ENCODE data around the gene SUFU.

SUFU gene

GRCh38 chr10:102485093-102485784, 18.5 kb upstream of the SUFU start:
- H3K36me3 ChIP-seq (ENCODE audit: control insufficient read depth, insufficient read depth, low read length): peaks cover 46% of the 10 kb centered on the region
- TF ChIP-seq, protein P1, sequence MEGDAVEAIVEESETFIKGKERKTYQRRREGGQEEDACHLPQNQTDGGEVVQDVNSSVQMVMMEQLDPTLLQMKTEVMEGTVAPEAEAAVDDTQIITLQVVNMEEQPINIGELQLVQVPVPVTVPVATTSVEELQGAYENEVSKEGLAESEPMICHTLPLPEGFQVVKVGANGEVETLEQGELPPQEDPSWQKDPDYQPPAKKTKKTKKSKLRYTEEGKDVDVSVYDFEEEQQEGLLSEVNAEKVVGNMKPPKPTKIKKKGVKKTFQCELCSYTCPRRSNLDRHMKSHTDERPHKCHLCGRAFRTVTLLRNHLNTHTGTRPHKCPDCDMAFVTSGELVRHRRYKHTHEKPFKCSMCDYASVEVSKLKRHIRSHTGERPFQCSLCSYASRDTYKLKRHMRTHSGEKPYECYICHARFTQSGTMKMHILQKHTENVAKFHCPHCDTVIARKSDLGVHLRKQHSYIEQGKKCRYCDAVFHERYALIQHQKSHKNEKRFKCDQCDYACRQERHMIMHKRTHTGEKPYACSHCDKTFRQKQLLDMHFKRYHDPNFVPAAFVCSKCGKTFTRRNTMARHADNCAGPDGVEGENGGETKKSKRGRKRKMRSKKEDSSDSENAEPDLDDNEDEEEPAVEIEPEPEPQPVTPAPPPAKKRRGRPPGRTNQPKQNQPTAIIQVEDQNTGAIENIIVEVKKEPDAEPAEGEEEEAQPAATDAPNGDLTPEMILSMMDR (IDR thresholded peaks at IDR 0.05; ENCODE audit: insufficient read depth, low read length, poor library complexity, severe bottlenecking): no peak
- no peaks in the 10 kb centered on the region for H3K27me3 ChIP-seq (replicated peaks; ENCODE audit: control insufficient read depth, insufficient read depth, low read length)
- H3K4me3 ChIP-seq (replicated peaks; ENCODE audit: low read depth, low read length): no peak overlapping the region
- DNase-seq (ENCODE audit: extremely low read depth, insufficient read length): no peak

DNA sequence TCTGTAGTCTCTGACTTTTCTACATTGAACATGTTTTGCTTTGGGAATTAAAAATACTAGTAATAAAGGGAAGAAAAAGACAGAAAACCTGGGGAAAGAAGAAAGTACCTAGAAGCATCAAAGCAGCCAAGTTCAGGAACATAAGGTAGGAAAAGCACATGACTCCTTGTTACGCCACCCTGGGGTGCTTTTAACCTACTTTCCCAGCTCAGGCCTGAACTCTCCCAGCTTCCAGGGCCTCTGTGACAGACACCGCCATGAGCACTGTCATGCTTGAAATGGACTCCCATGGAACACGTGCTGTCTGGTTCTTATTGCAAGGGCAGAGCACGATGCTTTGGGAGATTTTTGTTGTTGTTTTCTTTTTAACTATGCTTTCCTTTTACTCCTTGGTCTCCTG, 12.6 kb upstream of the SUFU start:
- H3K36me3 ChIP-seq (ENCODE audit: control insufficient read depth, insufficient read depth, low read length): peaks cover 17% of the 10 kb centered on the region
- H3K27me3 ChIP-seq (replicated peaks; ENCODE audit: control insufficient read depth, insufficient read depth, low read length): no peaks in the 10 kb centered on the region
- TF ChIP-seq, protein P1 (IDR thresholded peaks at IDR 0.05; ENCODE audit: insufficient read depth, low read length, poor library complexity, severe bottlenecking): no peak
- DNase-seq (ENCODE audit: extremely low read depth, insufficient read length): no peak
- no peak overlapping the region for H3K4me3 ChIP-seq (replicated peaks; ENCODE audit: low read depth, low read length)

DNA sequence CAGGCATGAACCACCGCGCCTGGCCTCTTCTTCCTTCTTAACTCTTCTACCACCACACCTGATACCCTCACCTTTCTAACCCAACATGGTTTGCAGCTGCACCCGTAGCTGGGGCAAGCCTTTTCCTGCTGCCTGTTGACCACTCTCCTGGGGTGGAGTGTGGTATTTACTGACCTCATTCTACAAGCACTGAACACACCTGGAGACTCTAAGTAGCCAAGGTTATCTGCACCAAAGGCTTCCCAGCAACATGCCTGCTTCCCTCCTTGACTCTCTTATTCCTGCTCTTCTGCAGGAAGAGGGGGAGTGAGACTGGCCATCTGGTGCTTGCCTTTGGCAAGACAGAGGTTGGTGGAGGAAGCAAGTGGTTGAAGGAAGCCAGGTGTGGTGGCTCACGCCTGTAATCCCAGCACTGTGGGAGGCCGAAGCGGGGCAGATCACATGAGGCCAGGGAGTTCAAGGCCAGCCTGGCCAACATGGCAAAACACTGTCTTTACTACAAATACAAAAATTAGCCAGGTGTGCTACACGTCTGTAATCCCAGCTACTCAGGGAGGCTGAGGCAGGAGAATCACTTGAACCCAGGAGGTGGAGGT, 11.3 kb upstream of the SUFU start:
- H3K36me3 ChIP-seq (ENCODE audit: control insufficient read depth, insufficient read depth, low read length): peaks cover 14% of the 10 kb centered on the region
- H3K27me3 ChIP-seq (replicated peaks; ENCODE audit: control insufficient read depth, insufficient read depth, low read length): no peaks in the 10 kb centered on the region
- TF ChIP-seq, protein P1 (IDR thresholded peaks at IDR 0.05; ENCODE audit: insufficient read depth, low read length, poor library complexity, severe bottlenecking): no peak
- no peak for DNase-seq (ENCODE audit: extremely low read depth, insufficient read length)
- no peak overlapping the region for H3K4me3 ChIP-seq (replicated peaks; ENCODE audit: low read depth, low read length)

- TF ChIP-seq, protein P1 (IDR thresholded peaks at IDR 0.05; ENCODE audit: insufficient read depth, low read length, poor library complexity, severe bottlenecking): no peak
- no peak for DNase-seq (ENCODE audit: extremely low read depth, insufficient read length)
- Histone ChIP-seq H3K27me3 (replicated peaks; ENCODE audit: control insufficient read depth, insufficient read depth, low read length) (no peaks in the 10 kb centered on the region), H3K4me3 (replicated peaks; ENCODE audit: low read depth, low read length) (no peak overlapping the region), H3K36me3 (ENCODE audit: control insufficient read depth, insufficient read depth, low read length) (peaks cover 14% of the 10 kb centered on the region)
Measured at GRCh38 chr10:102492983-102493382, 10.8 kb upstream of the SUFU start.

DNA sequence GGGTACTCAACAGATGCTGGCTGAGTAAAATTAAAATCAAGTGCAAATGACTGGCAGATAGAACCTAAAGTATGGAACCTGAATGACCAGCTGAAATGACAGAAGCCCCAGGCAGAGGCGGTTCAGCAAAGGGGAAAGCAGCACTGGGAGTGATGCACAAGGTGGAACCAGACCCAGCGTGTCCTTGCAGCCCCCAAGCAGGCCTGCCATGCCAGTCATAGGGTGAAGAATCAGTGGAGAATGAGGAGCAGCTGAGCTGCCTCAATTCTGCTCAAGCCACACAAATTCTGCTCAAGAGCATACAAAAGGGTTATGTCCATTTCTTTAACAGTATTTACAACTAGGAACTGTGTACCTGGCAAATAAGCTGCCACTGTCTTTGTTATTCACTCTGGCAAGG, 10.0 kb upstream of the SUFU start:
- H3K4me3 ChIP-seq (replicated peaks; ENCODE audit: low read depth, low read length): no peak overlapping the region
- peaks cover 8% of the 10 kb centered on the region for H3K36me3 ChIP-seq (ENCODE audit: control insufficient read depth, insufficient read depth, low read length)
- H3K27me3 ChIP-seq (replicated peaks; ENCODE audit: control insufficient read depth, insufficient read depth, low read length): no peaks in the 10 kb centered on the region
- TF ChIP-seq, protein P1 (IDR thresholded peaks at IDR 0.05; ENCODE audit: insufficient read depth, low read length, poor library complexity, severe bottlenecking): no peak
- no peak for DNase-seq (ENCODE audit: extremely low read depth, insufficient read length)
